Liver (tissue), 9 donors: ENCODE measurements around the gene MAIP1. TPM values are rescaled to one million over a fixed set of nuclear protein-coding genes. Genes with fewer than 3 reads are reported as not detected.

Source experiments
- DNase-seq: peaks from one replicate; pipeline ENCODE4 v3.0.0-alpha.2; 2017; ENCODE audit warnings: low spot score
- H3K27ac ChIP-seq, 2 donors: one replicate each; pipeline ENCODE4 v1.7.0; 2013; ENCODE audit warnings: inconsistent platforms in 2 of 2, low read length in 2 of 2, control low read depth in 1 of 2, low read depth in 1 of 2, mild to moderate bottlenecking in 1 of 2
- H3K27me3 ChIP-seq, 4 donors: one replicate each; pipeline versions ENCODE4 v1.6.1 to v1.7.0; 2013; ENCODE audit warnings: low read length in 3 of 4, inconsistent platforms in 1 of 4, mild to moderate bottlenecking in 1 of 4, moderate library complexity in 1 of 4; ENCODE audit not compliant: control insufficient read depth in 4 of 4, insufficient read depth in 4 of 4
- H3K36me3 ChIP-seq, 4 donors: one replicate each; pipeline versions ENCODE4 v1.6.1 to v1.7.0; 2013; ENCODE audit warnings: low read length in 3 of 4, mild to moderate bottlenecking in 3 of 4, low read depth in 1 of 4, moderate library complexity in 1 of 4; ENCODE audit not compliant: control insufficient read depth in 4 of 4, insufficient read depth in 3 of 4
- H3K4me1 ChIP-seq, 4 donors: one replicate each; pipeline versions ENCODE4 v1.6.1 to v1.7.0; 2013; ENCODE audit warnings: low read length in 3 of 4, mild to moderate bottlenecking in 3 of 4, moderate library complexity in 1 of 4; ENCODE audit not compliant: control insufficient read depth in 4 of 4, insufficient read depth in 4 of 4
- H3K4me3 ChIP-seq, 3 donors: one replicate each; pipeline versions ENCODE4 v1.6.1 to v1.7.0; 2013; ENCODE audit warnings: low read length in 3 of 3, control low read depth in 1 of 3, low read depth in 1 of 3, mild to moderate bottlenecking in 1 of 3
- H3K9ac ChIP-seq, 2 donors: one replicate each; pipeline ENCODE4 v1.7.0; 2013; ENCODE audit warnings: low read length in 2 of 2, mild to moderate bottlenecking in 2 of 2, moderate library complexity in 2 of 2, control low read depth in 1 of 2, low read depth in 1 of 2
- H3K9me3 ChIP-seq, 4 donors: one replicate each; pipeline versions ENCODE4 v1.6.1 to v1.7.0; 2013; ENCODE audit warnings: low read length in 3 of 4; ENCODE audit not compliant: control insufficient read depth in 4 of 4
- EGR1 ChIP-seq, 2 donors: IDR thresholded peaks; 2 replicates each; pipeline ENCODE4 v1.6.1; 2016 to 2018; ENCODE audit warnings: antibody characterized with exemption in 2 of 2, low read depth in 2 of 2
- FOXA1 ChIP-seq: IDR thresholded peaks from 2 replicates; pipeline ENCODE4 v1.6.1; 2016; ENCODE audit warnings: antibody characterized with exemption
- FOXA2 ChIP-seq: IDR thresholded peaks from 2 replicates; pipeline ENCODE4 v1.6.1; 2016; ENCODE audit warnings: antibody characterized with exemption
- HNF4A ChIP-seq, 2 donors: conservative IDR thresholded peaks; 2 replicates each; pipeline ENCODE4 v1.6.1; 2016; ENCODE audit warnings: antibody characterized with exemption in 2 of 2, mild to moderate bottlenecking in 2 of 2
- HNF4G ChIP-seq: IDR thresholded peaks from 2 replicates; pipeline ENCODE4 v1.6.1; 2016; ENCODE audit warnings: antibody characterized with exemption
- JUND ChIP-seq, 2 donors: IDR thresholded peaks; 2 replicates each; pipeline ENCODE4 v1.6.1; 2016; ENCODE audit warnings: antibody characterized with exemption in 2 of 2
- MAX ChIP-seq: IDR thresholded peaks from 2 replicates; pipeline ENCODE4 v1.6.1; 2016; ENCODE audit warnings: antibody characterized with exemption
- NR2F2 ChIP-seq: IDR thresholded peaks from 2 replicates; pipeline ENCODE4 v1.6.1; 2016; ENCODE audit warnings: antibody characterized with exemption
- RAD21 ChIP-seq, 2 donors: IDR thresholded peaks; 2 replicates each; pipeline ENCODE4 v1.6.1; 2016; ENCODE audit warnings: antibody characterized with exemption in 2 of 2, mild to moderate bottlenecking in 2 of 2
- RXRA ChIP-seq, 2 donors: IDR thresholded peaks; 2 replicates each; pipeline ENCODE4 v1.6.1; 2017 to 2018; ENCODE audit warnings: antibody characterized with exemption in 2 of 2, mild to moderate bottlenecking in 1 of 2
- SP1 ChIP-seq: IDR thresholded peaks from 2 replicates; pipeline ENCODE4 v1.6.1; 2018; ENCODE audit warnings: antibody characterized with exemption, mild to moderate bottlenecking
- TAF1 ChIP-seq: conservative IDR thresholded peaks from 2 replicates; pipeline ENCODE4 v1.6.1; 2016; ENCODE audit warnings: antibody characterized with exemption, mild to moderate bottlenecking
- YY1 ChIP-seq: IDR thresholded peaks from 2 replicates; pipeline ENCODE4 v1.6.1; 2016; ENCODE audit warnings: antibody characterized with exemption, mild to moderate bottlenecking
- WGBS: extraction: QIAGEN DNeasy Blood & Tissue Kit; methylation state at CpG from one replicate; pipeline ENCODE4 v1.1.7; 2013; 5-methylcytosine and 5-hydroxymethylcytosine counted together
- polyA plus RNA-seq, 2 donors: library from polyadenylated mRNA; stranded (reverse) in 1 of 2; unstranded in 1 of 2; fragments of 200-250 nt in 1 of 2; fragments of >200 nt in 1 of 2; fragmentation: Nextera tagmentation in 1 of 2; extraction: Ambion mirVana in 1 of 2; gene quantifications; one replicate each; pipeline versions ENCODE4 v1.2.1 to v1.2.3, GENCODE V29; 2013 to 2015
- total RNA-seq, 2 donors: library from RNA; depleted of rRNA; stranded (reverse); fragments of >200 nt; gene quantifications; one replicate each; pipeline ENCODE4 v1.2.3, GENCODE V29; 2014
- TF ChIP-seq, protein P1 (sequence below): IDR thresholded peaks from 2 replicates; pipeline ENCODE4 v1.6.1; 2016; ENCODE audit warnings: antibody characterized with exemption
- TF ChIP-seq, protein P2 (sequence below): IDR thresholded peaks from 2 replicates; pipeline ENCODE4 v1.6.1; 2016; ENCODE audit warnings: antibody characterized with exemption
- TF ChIP-seq, protein P3 (sequence below): fragments of 150-350 bp; IDR thresholded peaks from 2 replicates; pipeline ENCODE4 v1.5.1; 2017; ENCODE audit warnings: improper control_type of control experiment, low read depth, low read length; ENCODE audit not compliant: missing input control
- TF ChIP-seq, protein P4 (sequence below): IDR thresholded peaks from 2 replicates; pipeline ENCODE4 v1.6.1; 2016; ENCODE audit warnings: antibody characterized with exemption, mild to moderate bottlenecking
- donor health status: healthy.
- donor health status: healthy.
- donor health status: healthy.
- donor health status: healthy.
- donor health status: healthy.

The MAIP1 gene
- total and polyA plus RNA-seq, 4 donors, result 23.0 to 40.2 (median 28.6) TPM

GRCh38 chr2:199956062-199956380 is 639 bp downstream of the MAIP1 start:
- Histone ChIP-seq H3K4me1 (peaks cover 5 to 46% (median 27%) of the 10 kb centered on the region in 4 donors), H3K27ac (peak overlapping the region; percentile 92 to 93), H3K4me3 (peak overlapping the region; percentile 84 to 99 (median 96)), H3K27me3 (no peaks in the 10 kb centered on the region), H3K9ac (peak overlapping the region; percentile 87 to 99), H3K36me3 (peaks cover 3 to 15% (median 12%) of the 10 kb centered on the region in 4 donors), H3K9me3 (no peaks in the 10 kb centered on the region)
- WGBS, result under 1% methylated on average over 10 of the region's 10 CpGs
- DNase-seq, result no peak
- no peak for TF ChIP-seq HNF4G
- TF ChIP-seq, protein P1, sequence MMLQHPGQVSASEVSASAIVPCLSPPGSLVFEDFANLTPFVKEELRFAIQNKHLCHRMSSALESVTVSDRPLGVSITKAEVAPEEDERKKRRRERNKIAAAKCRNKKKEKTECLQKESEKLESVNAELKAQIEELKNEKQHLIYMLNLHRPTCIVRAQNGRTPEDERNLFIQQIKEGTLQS, result no peak
- TF ChIP-seq NR2F2, result no peak
- no peak for TF ChIP-seq RXRA (IDR thresholded peaks at IDR 0.05)
- no peak for TF ChIP-seq HNF4A (conservative IDR thresholded peaks at IDR 0.05)
- no peak for TF ChIP-seq SP1
- TF ChIP-seq, protein P2, sequence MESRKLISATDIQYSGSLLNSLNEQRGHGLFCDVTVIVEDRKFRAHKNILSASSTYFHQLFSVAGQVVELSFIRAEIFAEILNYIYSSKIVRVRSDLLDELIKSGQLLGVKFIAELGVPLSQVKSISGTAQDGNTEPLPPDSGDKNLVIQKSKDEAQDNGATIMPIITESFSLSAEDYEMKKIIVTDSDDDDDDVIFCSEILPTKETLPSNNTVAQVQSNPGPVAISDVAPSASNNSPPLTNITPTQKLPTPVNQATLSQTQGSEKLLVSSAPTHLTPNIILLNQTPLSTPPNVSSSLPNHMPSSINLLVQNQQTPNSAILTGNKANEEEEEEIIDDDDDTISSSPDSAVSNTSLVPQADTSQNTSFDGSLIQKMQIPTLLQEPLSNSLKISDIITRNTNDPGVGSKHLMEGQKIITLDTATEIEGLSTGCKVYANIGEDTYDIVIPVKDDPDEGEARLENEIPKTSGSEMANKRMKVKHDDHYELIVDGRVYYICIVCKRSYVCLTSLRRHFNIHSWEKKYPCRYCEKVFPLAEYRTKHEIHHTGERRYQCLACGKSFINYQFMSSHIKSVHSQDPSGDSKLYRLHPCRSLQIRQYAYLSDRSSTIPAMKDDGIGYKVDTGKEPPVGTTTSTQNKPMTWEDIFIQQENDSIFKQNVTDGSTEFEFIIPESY, result no peak
- no peak for TF ChIP-seq FOXA2
- TF ChIP-seq EGR1 (IDR thresholded peaks at IDR 0.05; ENCODE audit: low read depth in 2 of 2), result no peak
- TF ChIP-seq, protein P3, sequence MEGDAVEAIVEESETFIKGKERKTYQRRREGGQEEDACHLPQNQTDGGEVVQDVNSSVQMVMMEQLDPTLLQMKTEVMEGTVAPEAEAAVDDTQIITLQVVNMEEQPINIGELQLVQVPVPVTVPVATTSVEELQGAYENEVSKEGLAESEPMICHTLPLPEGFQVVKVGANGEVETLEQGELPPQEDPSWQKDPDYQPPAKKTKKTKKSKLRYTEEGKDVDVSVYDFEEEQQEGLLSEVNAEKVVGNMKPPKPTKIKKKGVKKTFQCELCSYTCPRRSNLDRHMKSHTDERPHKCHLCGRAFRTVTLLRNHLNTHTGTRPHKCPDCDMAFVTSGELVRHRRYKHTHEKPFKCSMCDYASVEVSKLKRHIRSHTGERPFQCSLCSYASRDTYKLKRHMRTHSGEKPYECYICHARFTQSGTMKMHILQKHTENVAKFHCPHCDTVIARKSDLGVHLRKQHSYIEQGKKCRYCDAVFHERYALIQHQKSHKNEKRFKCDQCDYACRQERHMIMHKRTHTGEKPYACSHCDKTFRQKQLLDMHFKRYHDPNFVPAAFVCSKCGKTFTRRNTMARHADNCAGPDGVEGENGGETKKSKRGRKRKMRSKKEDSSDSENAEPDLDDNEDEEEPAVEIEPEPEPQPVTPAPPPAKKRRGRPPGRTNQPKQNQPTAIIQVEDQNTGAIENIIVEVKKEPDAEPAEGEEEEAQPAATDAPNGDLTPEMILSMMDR, result no peak
- TF ChIP-seq YY1, result no peak
- no peak for TF ChIP-seq FOXA1

- no peak for TF ChIP-seq RXRA (IDR thresholded peaks at IDR 0.05)
- TF ChIP-seq MAX, result no peak
- TF ChIP-seq JUND (IDR thresholded peaks at IDR 0.05), result no peak
- no peak for TF ChIP-seq FOXA1
- no peak for TF ChIP-seq NR2F2
- TF ChIP-seq TAF1, result no peak
- TF ChIP-seq, protein P4, sequence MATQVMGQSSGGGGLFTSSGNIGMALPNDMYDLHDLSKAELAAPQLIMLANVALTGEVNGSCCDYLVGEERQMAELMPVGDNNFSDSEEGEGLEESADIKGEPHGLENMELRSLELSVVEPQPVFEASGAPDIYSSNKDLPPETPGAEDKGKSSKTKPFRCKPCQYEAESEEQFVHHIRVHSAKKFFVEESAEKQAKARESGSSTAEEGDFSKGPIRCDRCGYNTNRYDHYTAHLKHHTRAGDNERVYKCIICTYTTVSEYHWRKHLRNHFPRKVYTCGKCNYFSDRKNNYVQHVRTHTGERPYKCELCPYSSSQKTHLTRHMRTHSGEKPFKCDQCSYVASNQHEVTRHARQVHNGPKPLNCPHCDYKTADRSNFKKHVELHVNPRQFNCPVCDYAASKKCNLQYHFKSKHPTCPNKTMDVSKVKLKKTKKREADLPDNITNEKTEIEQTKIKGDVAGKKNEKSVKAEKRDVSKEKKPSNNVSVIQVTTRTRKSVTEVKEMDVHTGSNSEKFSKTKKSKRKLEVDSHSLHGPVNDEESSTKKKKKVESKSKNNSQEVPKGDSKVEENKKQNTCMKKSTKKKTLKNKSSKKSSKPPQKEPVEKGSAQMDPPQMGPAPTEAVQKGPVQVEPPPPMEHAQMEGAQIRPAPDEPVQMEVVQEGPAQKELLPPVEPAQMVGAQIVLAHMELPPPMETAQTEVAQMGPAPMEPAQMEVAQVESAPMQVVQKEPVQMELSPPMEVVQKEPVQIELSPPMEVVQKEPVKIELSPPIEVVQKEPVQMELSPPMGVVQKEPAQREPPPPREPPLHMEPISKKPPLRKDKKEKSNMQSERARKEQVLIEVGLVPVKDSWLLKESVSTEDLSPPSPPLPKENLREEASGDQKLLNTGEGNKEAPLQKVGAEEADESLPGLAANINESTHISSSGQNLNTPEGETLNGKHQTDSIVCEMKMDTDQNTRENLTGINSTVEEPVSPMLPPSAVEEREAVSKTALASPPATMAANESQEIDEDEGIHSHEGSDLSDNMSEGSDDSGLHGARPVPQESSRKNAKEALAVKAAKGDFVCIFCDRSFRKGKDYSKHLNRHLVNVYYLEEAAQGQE, result no peak
- TF ChIP-seq, protein P3, result no peak
- TF ChIP-seq RAD21 (IDR thresholded peaks at IDR 0.05), result no peak
- Histone ChIP-seq H3K4me3 (no peak overlapping the region), H3K27me3 (no peaks in the 10 kb centered on the region), H3K4me1 (peaks cover 5 to 41% (median 27%) of the 10 kb centered on the region in 4 donors), H3K9ac (no peak overlapping the region), H3K36me3 (peaks cover 12 to 30% (median 23%) of the 10 kb centered on the region in 4 donors), H3K27ac (no peak overlapping the region), H3K9me3 (no peaks in the 10 kb centered on the region)
- DNase-seq, result no peak
- WGBS, result 95% methylated on average over 4 of the region's 4 CpGs
Measured at GRCh38 chr2:199958014-199958413, 2.6 kb downstream of the MAIP1 start.
